SU-DHL-6 (cell line): Measurements from ENCODE around the gene BEAN1.

Source experiments
- EZH2phosphoT487 ChIP-seq: fragments of 200-600 bp; sonication (generic), shearing (Covaris generic); conservative IDR thresholded peaks from 2 replicates; pipeline ENCODE4 v1.6.1; 2018; ENCODE audit warnings: mild to moderate bottlenecking, antibody characterized with exemption, low read length, moderate library complexity, mixed read lengths
- TF ChIP-seq, protein P1 (sequence below): fragments of 200-600 bp; sonication (generic); IDR thresholded peaks from one replicate; pipeline ENCODE4 v1.5.1; 2017; ENCODE audit warnings: antibody characterized with exemption, mild to moderate bottlenecking, low read length, moderate library complexity; ENCODE audit not compliant: insufficient read depth, poor library complexity, severe bottlenecking

DNA sequence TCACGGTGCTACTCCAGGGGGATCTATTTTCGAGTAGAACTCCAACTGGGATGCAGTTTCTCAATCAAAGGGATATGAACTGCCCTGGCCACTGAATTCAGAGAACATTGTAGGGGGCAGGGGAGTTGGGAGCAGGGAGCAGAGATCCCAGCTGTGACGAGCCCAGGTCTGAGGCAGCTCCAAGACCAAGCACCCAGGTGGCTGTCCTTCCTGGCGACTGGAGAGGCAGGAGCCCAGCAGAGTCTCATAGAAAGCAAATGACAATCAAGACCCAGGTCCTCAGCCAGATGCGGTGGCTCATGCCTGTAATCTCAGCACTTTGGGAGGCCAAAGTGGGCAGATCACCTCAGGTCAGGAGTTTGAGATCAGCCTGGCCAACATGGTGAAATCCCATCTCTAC is 62.7 kb downstream of the BEAN1 start:
- TF ChIP-seq, protein P1, sequence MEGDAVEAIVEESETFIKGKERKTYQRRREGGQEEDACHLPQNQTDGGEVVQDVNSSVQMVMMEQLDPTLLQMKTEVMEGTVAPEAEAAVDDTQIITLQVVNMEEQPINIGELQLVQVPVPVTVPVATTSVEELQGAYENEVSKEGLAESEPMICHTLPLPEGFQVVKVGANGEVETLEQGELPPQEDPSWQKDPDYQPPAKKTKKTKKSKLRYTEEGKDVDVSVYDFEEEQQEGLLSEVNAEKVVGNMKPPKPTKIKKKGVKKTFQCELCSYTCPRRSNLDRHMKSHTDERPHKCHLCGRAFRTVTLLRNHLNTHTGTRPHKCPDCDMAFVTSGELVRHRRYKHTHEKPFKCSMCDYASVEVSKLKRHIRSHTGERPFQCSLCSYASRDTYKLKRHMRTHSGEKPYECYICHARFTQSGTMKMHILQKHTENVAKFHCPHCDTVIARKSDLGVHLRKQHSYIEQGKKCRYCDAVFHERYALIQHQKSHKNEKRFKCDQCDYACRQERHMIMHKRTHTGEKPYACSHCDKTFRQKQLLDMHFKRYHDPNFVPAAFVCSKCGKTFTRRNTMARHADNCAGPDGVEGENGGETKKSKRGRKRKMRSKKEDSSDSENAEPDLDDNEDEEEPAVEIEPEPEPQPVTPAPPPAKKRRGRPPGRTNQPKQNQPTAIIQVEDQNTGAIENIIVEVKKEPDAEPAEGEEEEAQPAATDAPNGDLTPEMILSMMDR = no peak
- TF ChIP-seq EZH2phosphoT487 = no peak
